Measurements from ENCODE around the gene PKN2. TPM values are rescaled to one million over a fixed set of nuclear protein-coding genes. Genes with fewer than 3 reads are reported as not detected.
A peak's percentile ranks its signal among the peaks of the same experiment; 100 is the strongest.

PKN2 gene
- total and polyA plus RNA-seq, 2 donors (not counting 1 experiment from before 2014, with no cell fraction given), result 11.9 to 51.6 TPM

GRCh38 chr1:88700425-88701013, 16.4 kb downstream of the PKN2 start:
- Mint-ChIP-seq H3K4me3 (no peak overlapping the region), H3K9me3 (ENCODE audit: insufficient read depth) (peaks cover 3% of the 10 kb centered on the region), H3K4me1 (peaks cover 46% of the 10 kb centered on the region), H3K27ac (peak overlapping the region; percentile 75), H3K27me3 (no peaks in the 10 kb centered on the region)
- ATAC-seq (ENCODE audit: low read depth) (no peak), DNase-seq (no peak)
- Histone ChIP-seq H4K20me1 (ENCODE audit: control insufficient read depth, insufficient read depth, low read length, poor library complexity, severe bottlenecking) (no peaks in the 10 kb centered on the region), H3K4me2 (replicated peaks; ENCODE audit: low read depth, low read length, poor library complexity, severe bottlenecking) (peak overlapping the region; percentile 62), H3K79me2 (ENCODE audit: control insufficient read depth, insufficient read depth, low read length) (peaks cover 75% of the 10 kb centered on the region), H3K9ac (ENCODE audit: low read length) (no peak overlapping the region), H3K27me3 (replicated peaks in 1 of 4; ENCODE audit: control extremely low read depth in 1 of 4, control insufficient read depth in 3 of 4, insufficient read depth in 4 of 4, low read length in 3 of 4) (no peaks in the 10 kb centered on the region), H3K4me3 (ENCODE audit: control extremely low read depth in 1 of 5, extremely low read depth in 1 of 5, insufficient read depth in 1 of 5, low read depth in 2 of 5, low read length in 4 of 5) (no peak overlapping the region), H3K36me3 (replicated peaks in 1 of 2; ENCODE audit: control extremely low read depth in 1 of 2, control insufficient read depth in 1 of 2, extremely low read depth in 1 of 2, insufficient read depth in 2 of 2, low read length in 1 of 2) (no peaks in the 10 kb centered on the region), H3K27ac (ENCODE audit: low read length in 2 of 2) (peak overlapping the region in 1 of 2 donors; percentile 72), H2AFZ (ENCODE audit: insufficient read depth, low read depth, low read length, poor library complexity, severe bottlenecking) (no peak overlapping the region), H3K4me1 (ENCODE audit: control insufficient read depth in 2 of 2, insufficient read depth in 2 of 2, low read length in 2 of 2) (peaks cover 17 to 24% of the 10 kb centered on the region in 2 donors), H3K9me3 (ENCODE audit: control extremely low read depth in 1 of 3, control insufficient read depth in 2 of 3, insufficient read depth in 1 of 3, low read length in 2 of 3) (peaks cover 0 to 4% (median 0%) of the 10 kb centered on the region in 3 donors)
- ChIA-PET CTCF (interaction anchor here (0.9 to 1.8 kb wide), 3 partner anchors 15 to 35 kb away, joined by 3 to 8 read pairs (median 4); partner anchors contain the start of gene PKN2), POLR2A (interaction anchor here (1.9 kb wide), 1 partner anchor 17 kb away, joined by 8 read pairs; the partner anchor contains the start of gene PKN2)
- 100% methylated on average over 4 of the region's 5 CpGs for WGBS (ENCODE audit: insufficient coverage)
- intact Hi-C loops (cut with micrococcal nuclease), result loop anchor here (2.0 kb wide), 1 partner anchor 16 kb away; the partner anchor contains the start of gene PKN2
- no peak for TF ChIP-seq EZH2 (IDR thresholded peaks at IDR 0.05; ENCODE audit: borderline replicate concordance, insufficient read depth, low read depth, low read length, poor library complexity, severe bottlenecking)
- TF ChIP-seq, protein P1, sequence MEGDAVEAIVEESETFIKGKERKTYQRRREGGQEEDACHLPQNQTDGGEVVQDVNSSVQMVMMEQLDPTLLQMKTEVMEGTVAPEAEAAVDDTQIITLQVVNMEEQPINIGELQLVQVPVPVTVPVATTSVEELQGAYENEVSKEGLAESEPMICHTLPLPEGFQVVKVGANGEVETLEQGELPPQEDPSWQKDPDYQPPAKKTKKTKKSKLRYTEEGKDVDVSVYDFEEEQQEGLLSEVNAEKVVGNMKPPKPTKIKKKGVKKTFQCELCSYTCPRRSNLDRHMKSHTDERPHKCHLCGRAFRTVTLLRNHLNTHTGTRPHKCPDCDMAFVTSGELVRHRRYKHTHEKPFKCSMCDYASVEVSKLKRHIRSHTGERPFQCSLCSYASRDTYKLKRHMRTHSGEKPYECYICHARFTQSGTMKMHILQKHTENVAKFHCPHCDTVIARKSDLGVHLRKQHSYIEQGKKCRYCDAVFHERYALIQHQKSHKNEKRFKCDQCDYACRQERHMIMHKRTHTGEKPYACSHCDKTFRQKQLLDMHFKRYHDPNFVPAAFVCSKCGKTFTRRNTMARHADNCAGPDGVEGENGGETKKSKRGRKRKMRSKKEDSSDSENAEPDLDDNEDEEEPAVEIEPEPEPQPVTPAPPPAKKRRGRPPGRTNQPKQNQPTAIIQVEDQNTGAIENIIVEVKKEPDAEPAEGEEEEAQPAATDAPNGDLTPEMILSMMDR (IDR thresholded peaks at IDR 0.05), result no peak

GRCh38 chr1:88701275-88701674, 17.2 kb downstream of the PKN2 start:
- peak; percentile 78 for ATAC-seq (ENCODE audit: low read depth)
- Histone ChIP-seq H3K27ac (ENCODE audit: low read length in 2 of 2) (peak overlapping the region; percentile 51 to 72), H2AFZ (ENCODE audit: insufficient read depth, low read depth, low read length, poor library complexity, severe bottlenecking) (no peak overlapping the region), H3K9me3 (ENCODE audit: control extremely low read depth in 1 of 3, control insufficient read depth in 2 of 3, insufficient read depth in 1 of 3, low read length in 2 of 3) (peaks cover 0 to 4% (median 0%) of the 10 kb centered on the region in 3 donors), H3K27me3 (replicated peaks in 1 of 4; ENCODE audit: control extremely low read depth in 1 of 4, control insufficient read depth in 3 of 4, insufficient read depth in 4 of 4, low read length in 3 of 4) (no peaks in the 10 kb centered on the region), H3K36me3 (replicated peaks in 1 of 2; ENCODE audit: control extremely low read depth in 1 of 2, control insufficient read depth in 1 of 2, extremely low read depth in 1 of 2, insufficient read depth in 2 of 2, low read length in 1 of 2) (no peaks in the 10 kb centered on the region), H3K9ac (ENCODE audit: low read length) (peak overlapping the region; percentile 28), H3K79me2 (ENCODE audit: control insufficient read depth, insufficient read depth, low read length) (peaks cover 75% of the 10 kb centered on the region), H4K20me1 (ENCODE audit: control insufficient read depth, insufficient read depth, low read length, poor library complexity, severe bottlenecking) (no peaks in the 10 kb centered on the region), H3K4me3 (ENCODE audit: control extremely low read depth in 1 of 5, extremely low read depth in 1 of 5, insufficient read depth in 1 of 5, low read depth in 2 of 5, low read length in 4 of 5) (peak overlapping the region in 3 of 5 experiments; percentile 5 to 53 (median 10)), H3K4me1 (ENCODE audit: control insufficient read depth in 2 of 2, insufficient read depth in 2 of 2, low read length in 2 of 2) (peaks cover 17 to 24% of the 10 kb centered on the region in 2 donors), H3K4me2 (replicated peaks; ENCODE audit: low read depth, low read length, poor library complexity, severe bottlenecking) (peak overlapping the region; percentile 62)
- peak; percentile 56 for DNase-seq
- CTCF ChIA-PET, result interaction anchor here (0.9 to 1.8 kb wide), 3 partner anchors 15 to 35 kb away, joined by 3 to 8 read pairs (median 4); partner anchors contain the start of gene PKN2
- H3K27ac Mint-ChIP-seq, result peak overlapping the region; percentile 69
- H3K4me1 Mint-ChIP-seq, result peaks cover 46% of the 10 kb centered on the region
- peak overlapping the region; percentile 44 for H3K4me3 Mint-ChIP-seq
- POLR2A ChIA-PET, result interaction anchor here (1.9 kb wide), 1 partner anchor 17 kb away, joined by 8 read pairs; the partner anchor contains the start of gene PKN2
- intact Hi-C loops (cut with micrococcal nuclease), result loop anchor here (2.0 kb wide), 1 partner anchor 16 kb away; the partner anchor contains the start of gene PKN2
- H3K9me3 Mint-ChIP-seq (ENCODE audit: insufficient read depth), result peaks cover 3% of the 10 kb centered on the region
- no peaks in the 10 kb centered on the region for H3K27me3 Mint-ChIP-seq
- TF ChIP-seq EZH2 (IDR thresholded peaks at IDR 0.05; ENCODE audit: borderline replicate concordance, insufficient read depth, low read depth, low read length, poor library complexity, severe bottlenecking), result no peak
- TF ChIP-seq, protein P1 (IDR thresholded peaks at IDR 0.05), result no peak
- WGBS (ENCODE audit: insufficient coverage), result no CpG with 5 or more reads among the region's 2 CpGs
